Measurements from ENCODE around the gene RALGDS. TPM values are rescaled to one million over a fixed set of nuclear protein-coding genes. Genes with fewer than 3 reads are reported as not detected.

RALGDS gene
- total and polyA plus RNA-seq, 3 donors from 2014 or later, result 23.0 to 42.4 (median 32.5) TPM

GRCh38 chr9:133134388-133135145 is 13.5 kb upstream of the RALGDS start:
- DNase-seq, result no peak
- H3K4me1 ChIP-seq, result peaks cover 25% of the 10 kb centered on the region
- 78 to 82% methylated on average over 9 to 11 of the region's 11 CpGs for WGBS, 2 donors
- TF ChIP-seq POLR2A (IDR thresholded peaks at IDR 0.05), result no peak
- TF ChIP-seq CTCF (IDR thresholded peaks at IDR 0.05), result no peak
- H3K36me3 ChIP-seq (ENCODE audit: low read depth, missing control alignments), result no peaks in the 10 kb centered on the region
- no peaks in the 10 kb centered on the region for H3K9me3 ChIP-seq
- H3K27ac ChIP-seq, result peak overlapping the region; percentile 18 to 34
- intact Hi-C loops (cut with DNase I; ENCODE audit: low total_unique reads), result no loop called here
- H3K27me3 ChIP-seq, result no peaks in the 10 kb centered on the region
- no peak overlapping the region for H3K4me3 ChIP-seq

GRCh38 chr9:133133681-133134387 is 12.8 kb upstream of the RALGDS start:
- H3K4me1 ChIP-seq, result peaks cover 25% of the 10 kb centered on the region
- no peak for TF ChIP-seq POLR2A (IDR thresholded peaks at IDR 0.05)
- TF ChIP-seq CTCF (IDR thresholded peaks at IDR 0.05), result no peak
- DNase-seq, result peak; percentile 81

GRCh38 chr9:133132174-133132573 is 11.1 kb upstream of the RALGDS start:
- Histone ChIP-seq H3K27ac (no peak overlapping the region), H3K36me3 (ENCODE audit: low read depth, missing control alignments) (no peaks in the 10 kb centered on the region), H3K9me3 (no peaks in the 10 kb centered on the region), H3K4me3 (no peak overlapping the region), H3K27me3 (no peaks in the 10 kb centered on the region), H3K4me1 (peaks cover 19% of the 10 kb centered on the region)
- no peak for DNase-seq
- intact Hi-C loops (cut with DNase I; ENCODE audit: low total_unique reads), result no loop called here
- TF ChIP-seq POLR2A (IDR thresholded peaks at IDR 0.05) (no peak), CTCF (IDR thresholded peaks at IDR 0.05) (no peak)
- WGBS, 2 donors, result 91 to 93% methylated on average over 10 to 16 of the region's 16 CpGs

More at GRCh38 chr9:133133681-133134387, 12.8 kb upstream of the RALGDS start:
- intact Hi-C loops (cut with DNase I; ENCODE audit: low total_unique reads), result no loop called here
- H3K9me3 ChIP-seq, result no peaks in the 10 kb centered on the region
- H3K36me3 ChIP-seq (ENCODE audit: low read depth, missing control alignments), result no peaks in the 10 kb centered on the region
- 42 to 60% methylated on average over 18 to 21 of the region's 21 CpGs for WGBS, 2 donors
- H3K4me3 ChIP-seq, result no peak overlapping the region
- no peaks in the 10 kb centered on the region for H3K27me3 ChIP-seq
- H3K27ac ChIP-seq, result peak overlapping the region; percentile 18 to 34

GRCh38 chr9:133131506-133131905 is 10.5 kb upstream of the RALGDS start:
- no peaks in the 10 kb centered on the region for H3K27me3 ChIP-seq
- H3K9me3 ChIP-seq, result no peaks in the 10 kb centered on the region
- TF ChIP-seq POLR2A (IDR thresholded peaks at IDR 0.05) (no peak), CTCF (IDR thresholded peaks at IDR 0.05) (no peak)
- no peak overlapping the region for H3K27ac ChIP-seq
- no peaks in the 10 kb centered on the region for H3K36me3 ChIP-seq (ENCODE audit: low read depth, missing control alignments)
- peaks cover 23% of the 10 kb centered on the region for H3K4me1 ChIP-seq
- no peak overlapping the region for H3K4me3 ChIP-seq
- intact Hi-C loops (cut with DNase I; ENCODE audit: low total_unique reads), result no loop called here
- DNase-seq, result no peak
- WGBS, 2 donors, result 90 to 91% methylated on average over 5 of the region's 5 CpGs
